Fibroblast of lung (primary cell): ENCODE measurements around the gene CNTNAP5.

Experiments
- EZH2 ChIP-seq: IDR thresholded peaks from 2 replicates; pipeline ENCODE4 v1.5.1; 2012; ENCODE audit warnings: low read length, control low read depth, mild to moderate bottlenecking; ENCODE audit errors: missing control alignments
- TF ChIP-seq, protein P1 (sequence below), 2 donors: IDR thresholded peaks in 1 of 2; conservative IDR thresholded peaks in 1 of 2; 1 replicate in 1 of 2; 2 replicates in 1 of 2; pipeline ENCODE4 v1.5.1; 2011 to 2012; ENCODE audit warnings: low read length in 2 of 2, control low read depth in 1 of 2, inconsistent platforms in 1 of 2, low read depth in 1 of 2, mild to moderate bottlenecking in 1 of 2

DNA sequence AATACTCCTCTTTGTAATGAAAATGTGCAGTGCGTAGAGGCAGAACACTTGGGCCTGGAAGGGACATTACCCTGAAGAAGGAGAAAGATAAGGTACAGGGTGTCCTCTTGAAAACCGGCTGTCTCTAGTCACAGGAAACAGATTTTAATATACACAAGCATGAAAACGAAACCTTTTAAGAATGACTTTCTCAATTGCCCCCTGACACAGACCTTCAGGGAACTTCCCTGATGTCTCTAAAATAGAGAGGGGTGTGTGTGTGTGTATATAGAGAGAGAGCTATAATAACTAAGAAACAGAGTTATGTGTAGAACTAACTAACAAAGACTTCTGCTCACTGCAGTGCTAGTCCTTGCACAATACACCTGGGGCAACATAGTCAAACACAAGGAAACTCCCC lies 780.0 kb downstream of the CNTNAP5 start:
- TF ChIP-seq, protein P1, sequence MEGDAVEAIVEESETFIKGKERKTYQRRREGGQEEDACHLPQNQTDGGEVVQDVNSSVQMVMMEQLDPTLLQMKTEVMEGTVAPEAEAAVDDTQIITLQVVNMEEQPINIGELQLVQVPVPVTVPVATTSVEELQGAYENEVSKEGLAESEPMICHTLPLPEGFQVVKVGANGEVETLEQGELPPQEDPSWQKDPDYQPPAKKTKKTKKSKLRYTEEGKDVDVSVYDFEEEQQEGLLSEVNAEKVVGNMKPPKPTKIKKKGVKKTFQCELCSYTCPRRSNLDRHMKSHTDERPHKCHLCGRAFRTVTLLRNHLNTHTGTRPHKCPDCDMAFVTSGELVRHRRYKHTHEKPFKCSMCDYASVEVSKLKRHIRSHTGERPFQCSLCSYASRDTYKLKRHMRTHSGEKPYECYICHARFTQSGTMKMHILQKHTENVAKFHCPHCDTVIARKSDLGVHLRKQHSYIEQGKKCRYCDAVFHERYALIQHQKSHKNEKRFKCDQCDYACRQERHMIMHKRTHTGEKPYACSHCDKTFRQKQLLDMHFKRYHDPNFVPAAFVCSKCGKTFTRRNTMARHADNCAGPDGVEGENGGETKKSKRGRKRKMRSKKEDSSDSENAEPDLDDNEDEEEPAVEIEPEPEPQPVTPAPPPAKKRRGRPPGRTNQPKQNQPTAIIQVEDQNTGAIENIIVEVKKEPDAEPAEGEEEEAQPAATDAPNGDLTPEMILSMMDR (conservative IDR thresholded peaks at IDR 0.05 in 1 of 2, IDR thresholded peaks at IDR 0.05 in 1 of 2; ENCODE audit: low read depth in 1 of 2, low read length in 2 of 2): no peak
- no peak for TF ChIP-seq EZH2
